HG02938 (cell line): ENCODE results near the gene CACNA2D1.

Experiments
- ATAC-seq: cut with Tn5 transposase; IDR thresholded peaks from one replicate; pipeline ENCODE4 v1.9.1; 2021; ENCODE audit warnings: mild to moderate bottlenecking, moderate library complexity; ENCODE audit not compliant: unreplicated experiment

Gene CACNA2D1

GRCh38 chr7:81902536-81902935, 541.0 kb downstream of the CACNA2D1 start:
- ATAC-seq: no peak
